K562 (cell line): ENCODE measurements around the gene KRTAP11-1. TPM values are rescaled to one million over a fixed set of nuclear protein-coding genes. Genes with fewer than 3 reads are reported as not detected.

Experiments
- ATAC-seq: fragments of 200-7000 bp; cut with Tn5 transposase; 3 replicates; pipeline ENCODE4 v1.9.1; 2020; ENCODE audit warnings: moderate library complexity
- BruUV-seq: library from RNA; stranded (reverse); fragments of 400-500 nt; replicated peaks from 2 replicates; lab custom pipeline; 2021; lab: Mats Ljungman, UMichigan
- CTCF ChIA-PET: fragments of 300-600 bp; formaldehyde crosslinking; extraction: SDS; loops from one replicate; lab custom pipeline; 2021; ENCODE audit warnings: low intra/inter-chr PET ratio; lab: Yijun Ruan, JAX
- POLR2A ChIA-PET: fragments of 300-600, 350-650 bp; sonication (Branson Sonifier 250); formaldehyde crosslinking; extraction: SDS; loops from one replicate; lab custom pipeline; 2021; ENCODE audit warnings: antibody characterized with exemption, inconsistent platforms; lab: Yijun Ruan, JAX
- DNase-seq, 4 experiments: peaks; one replicate each; pipeline versions ENCODE4 v3.0.0 to v3.0.0-alpha.2; 2011 to 2018; ENCODE audit warnings: low spot score in 3 of 4, mixed read lengths in 3 of 4; ENCODE audit errors: extremely low read depth in 1 of 4
- FAIRE-seq: peaks from 2 replicates; lab custom pipeline; 2011; peaks lifted over from hg19 to GRCh38; lab: Jason Lieb, UNC
- H2AFZ ChIP-seq: 2 replicates; pipeline ENCODE4 v1.6.0; 2011; ENCODE audit warnings: low read depth, low read length, control low read depth, inconsistent platforms
- H3K27ac ChIP-seq: fragments of 200-600 bp; 3 replicates; pipeline ENCODE4 v1.8.0; 2011; ENCODE audit warnings: low read depth, mild to moderate bottlenecking, control low read depth, inconsistent platforms, low read length, moderate library complexity, mixed read lengths; ENCODE audit errors: extremely low read depth
- H3K27me3 ChIP-seq, 2 experiments: fragments of 300-600 bp in 1 of 2; 2 replicates in 1 of 2; 3 replicates in 1 of 2; pipeline versions ENCODE4 v1.6.0 to v1.8.0; 2011; ENCODE audit warnings: inconsistent platforms in 2 of 2, low read length in 2 of 2, mild to moderate bottlenecking in 1 of 2, mixed read lengths in 1 of 2, moderate library complexity in 1 of 2; ENCODE audit not compliant: control insufficient read depth in 2 of 2, insufficient read depth in 2 of 2
- H3K36me3 ChIP-seq: fragments of 300-600 bp; 3 replicates; pipeline ENCODE4 v1.8.0; 2011; ENCODE audit warnings: mild to moderate bottlenecking, low read length, inconsistent platforms; ENCODE audit not compliant: control insufficient read depth, insufficient read depth
- H3K4me1 ChIP-seq, 2 experiments: fragments of 200-600 bp in 1 of 2; replicated peaks in 1 of 2; 2 replicates in 1 of 2; 3 replicates in 1 of 2; pipeline versions ENCODE4 v1.5.1 to v1.8.0; 2011; ENCODE audit warnings: inconsistent platforms in 2 of 2, low read length in 2 of 2, mild to moderate bottlenecking in 1 of 2, mixed read lengths in 1 of 2, moderate library complexity in 1 of 2; ENCODE audit not compliant: control insufficient read depth in 2 of 2, insufficient read depth in 2 of 2
- H3K4me2 ChIP-seq: 2 replicates; pipeline ENCODE4 v1.6.1; 2011; ENCODE audit warnings: low read length, control low read depth, inconsistent platforms, mixed read lengths; ENCODE audit not compliant: insufficient read depth
- H3K4me3 ChIP-seq: fragments of 200-600 bp; sonication (generic), shearing (Covaris generic); 2 replicates; pipeline ENCODE4 v1.5.1; 2016; ENCODE audit warnings: control low read depth, inconsistent platforms
- H3K79me2 ChIP-seq: fragments of 200-600 bp; 3 replicates; pipeline ENCODE4 v1.8.0; 2011; ENCODE audit warnings: low read length, inconsistent platforms; ENCODE audit not compliant: control insufficient read depth, insufficient read depth
- H3K9ac ChIP-seq, 2 experiments: 2 replicates each; pipeline versions ENCODE4 v1.6.0 to v1.6.1; 2011; ENCODE audit warnings: low read depth in 2 of 2, low read length in 2 of 2, control low read depth in 1 of 2, inconsistent platforms in 1 of 2, mild to moderate bottlenecking in 1 of 2, mixed read lengths in 1 of 2; ENCODE audit not compliant: insufficient read depth in 1 of 2
- H3K9me1 ChIP-seq: one replicate; pipeline ENCODE4 v1.6.0; 2011; ENCODE audit warnings: inconsistent platforms, mild to moderate bottlenecking, low read length, moderate library complexity; ENCODE audit not compliant: control insufficient read depth, insufficient read depth
- H3K9me3 ChIP-seq: replicated peaks from 2 replicates; pipeline ENCODE4 v1.5.1; 2011; ENCODE audit warnings: low read depth, low read length, inconsistent platforms; ENCODE audit not compliant: control insufficient read depth, insufficient read depth
- H4K20me1 ChIP-seq: replicated peaks from 2 replicates; pipeline ENCODE4 v1.6.1; 2011; ENCODE audit warnings: low read length, inconsistent platforms, mixed read lengths; ENCODE audit not compliant: control insufficient read depth, insufficient read depth
- CBFB ChIP-seq: sonication (generic); formaldehyde crosslinking; IDR thresholded peaks from 2 replicates; pipeline ENCODE4 v1.4.0; 2020; ENCODE audit warnings: mild to moderate bottlenecking, missing genetic modification reagents
- FUS ChIP-seq: fragments of 200-400 bp; formaldehyde crosslinking; optimal IDR thresholded peaks from 2 replicates; pipeline ENCODE3; 2017; ENCODE audit warnings: low read depth, low read length
- ZBTB8A ChIP-seq: fragments of 450-650 bp; IDR thresholded peaks from 2 replicates; pipeline ENCODE4 v1.6.1; 2018; ENCODE audit warnings: mild to moderate bottlenecking, moderate library complexity; ENCODE audit not compliant: partially characterized antibody
- ZNF140 ChIP-seq: fragments of 250-450 bp; sonication (Bioruptor Pico); IDR thresholded peaks from 2 replicates; pipeline ENCODE4 v1.8.0; 2021; ENCODE audit warnings: moderate library complexity, mild to moderate bottlenecking, inconsistent platforms
- ZNF239 ChIP-seq: fragments of 250-450 bp; sonication (Bioruptor Pico); IDR thresholded peaks from 2 replicates; pipeline ENCODE4 v1.4.0; 2020; ENCODE audit warnings: mild to moderate bottlenecking
- ZNF766 ChIP-seq: fragments of 200-800 bp; sonication (Bioruptor generic); conservative IDR thresholded peaks from 2 replicates; pipeline ENCODE4 v1.6.1; 2016; ENCODE audit warnings: missing genetic modification characterization, missing compliant biosample characterization
- WGBS: fragments of 100-300 bp; shearing (Covaris generic); methylation state at CpG from one replicate; pipeline ENCODE4 v1.1.6; 2016; ENCODE audit warnings: low coverage, mixed read lengths; ENCODE audit not compliant: insufficient coverage; ENCODE audit errors: missing lambda C conversion rate; 5-methylcytosine and 5-hydroxymethylcytosine counted together
- in situ Hi-C: fragments of 300-500 bp; cut with MboI; formaldehyde crosslinking; loops from 4 replicates; pipeline ENCODE4 v1.15.0; 2018; ENCODE audit warnings: inconsistent platforms, mixed read lengths
- intact Hi-C: fragments of 100-400 bp; cut with micrococcal nuclease; formaldehyde crosslinking; loops from 2 replicates; pipeline ENCODE4 v1.14.2; 2022
- polyA plus RNA-seq, 8 experiments: library from polyadenylated mRNA; depleted of rRNA in 4 of 8; stranded (reverse) in 5 of 8; unstranded in 3 of 8; fragments of >200 nt; fragmentation: Nextera tagmentation in 2 of 8; fragmentation: Illumina TruSeq in 1 of 8; extraction: Ambion mirVana in 2 of 8; extraction: Trizol in 1 of 8; gene quantifications; 2 replicates each; pipeline versions ENCODE4 v1.2.1 to v1.2.3, GENCODE V29; 2011 to 2014; ENCODE audit warnings: inconsistent platforms in 1 of 8, missing spikeins in 1 of 8
- total RNA-seq, 7 experiments: library from RNA; depleted of rRNA in 6 of 7; stranded (reverse); fragments of >200 nt in 6 of 7; fragmentation: Illumina TruSeq in 2 of 7; extraction: Trizol in 2 of 7; gene quantifications; 2 replicates each; pipeline versions ENCODE4 v1.2.1 to v1.2.3, GENCODE V29; 2011 to 2021; ENCODE audit warnings: low replicate concordance in 1 of 7

Gene KRTAP11-1
- total and polyA plus RNA-seq, 9 of the 15 experiments (the other 6 are each of a cell fraction or from before 2014, with no cell fraction given): not detected

GRCh38 chr21:30880914-30881313 lies 466 bp downstream of the KRTAP11-1 start:
- Histone ChIP-seq H3K4me2 (no peak overlapping the region), H3K9ac (no peak overlapping the region), H3K79me2 (no peaks in the 10 kb centered on the region), H3K27me3 (no peaks in the 10 kb centered on the region), H2AFZ (no peak overlapping the region), H3K9me3 (no peaks in the 10 kb centered on the region), H3K9me1 (no peaks in the 10 kb centered on the region), H3K4me1 (no peaks in the 10 kb centered on the region), H3K4me3 (no peak overlapping the region), H3K36me3 (no peaks in the 10 kb centered on the region), H4K20me1 (no peaks in the 10 kb centered on the region), H3K27ac (no peak overlapping the region)
- FAIRE-seq (no peak), DNase-seq (no peak), ATAC-seq (no peak)
- POLR2A ChIA-PET: no interaction called here
- intact Hi-C loops (no loop called here), in situ Hi-C loops (no loop called here)
- TF ChIP-seq FUS: no peak
- TF ChIP-seq ZNF140 (CRISPR knock-in tag): no peak
- no peak for TF ChIP-seq ZNF239
- TF ChIP-seq CBFB (CRISPR knock-in tag): no peak
- TF ChIP-seq ZNF766 (CRISPR knock-in tag): no peak
- under 1% methylated on average over 11 of the region's 12 CpGs for WGBS
- no TSS peak for BruUV-seq
- CTCF ChIA-PET: no interaction called here

GRCh38 chr21:30874526-30874925 lies 6.9 kb downstream of the KRTAP11-1 start:
- no peak overlapping the region for H3K27ac ChIP-seq
- H4K20me1 ChIP-seq: no peaks in the 10 kb centered on the region
- H3K4me1 ChIP-seq: no peaks in the 10 kb centered on the region
- intact Hi-C loops: no loop called here
- 0% methylated on average over 2 of the region's 2 CpGs for WGBS
- no peak overlapping the region for H3K4me2 ChIP-seq
- H3K9me1 ChIP-seq: no peaks in the 10 kb centered on the region
- no peak for ATAC-seq
- no peak for DNase-seq
- ChIA-PET CTCF (no interaction called here), POLR2A (no interaction called here)
- H3K36me3 ChIP-seq: no peaks in the 10 kb centered on the region
- FAIRE-seq: no peak
- in situ Hi-C loops: no loop called here
- no peaks in the 10 kb centered on the region for H3K27me3 ChIP-seq
- no peak overlapping the region for H3K9ac ChIP-seq
- H3K4me3 ChIP-seq: no peak overlapping the region
- no peak for TF ChIP-seq ZBTB8A
- TF ChIP-seq, all 486 proteins: peak for 0
- no peaks in the 10 kb centered on the region for H3K79me2 ChIP-seq
- BruUV-seq: no TSS peak
- H2AFZ ChIP-seq: no peak overlapping the region
- no peaks in the 10 kb centered on the region for H3K9me3 ChIP-seq
